ENCODE data around the gene FAM107B. TPM values are rescaled to one million over a fixed set of nuclear protein-coding genes. Genes with fewer than 3 reads are reported as not detected.

The FAM107B gene
- polyA plus RNA-seq, 6 donors from 2014 or later, result 112 to 259 (median 159) TPM

DNA sequence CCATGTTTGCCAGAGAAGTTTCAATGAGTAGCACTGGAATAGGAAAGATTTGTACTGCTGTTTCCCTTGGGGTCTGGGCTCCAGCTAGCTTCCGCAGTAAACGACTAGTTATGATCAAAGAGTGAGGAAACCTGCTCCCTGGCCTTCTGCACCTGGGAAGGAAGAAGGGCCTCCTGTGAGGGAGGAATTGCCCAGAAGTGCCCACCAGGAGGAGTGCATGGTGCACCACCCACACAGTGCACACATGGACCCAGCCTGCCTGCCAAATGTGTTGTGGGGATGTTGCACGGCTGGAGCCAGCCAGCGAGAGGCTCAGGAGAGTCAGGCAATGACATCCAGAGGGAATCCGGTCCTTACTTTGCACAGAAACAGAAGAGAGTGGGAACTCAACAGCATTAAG, 27.0 kb upstream of the FAM107B start:
- H3K4me1 Mint-ChIP-seq, result peaks cover 28 to 43% (median 43%) of the 10 kb centered on the region in 3 donors
- H3K36me3 Mint-ChIP-seq, result no peaks in the 10 kb centered on the region
- ATAC-seq (ENCODE audit: low read depth in 2 of 2), result peak; percentile 34 to 35
- no peaks in the 10 kb centered on the region for H3K27me3 Mint-ChIP-seq
- no peak overlapping the region for H3K4me3 Mint-ChIP-seq
- peak overlapping the region in 1 of 6 donors; percentile 26 for H3K27ac Mint-ChIP-seq
- peaks cover 0 to 4% (median 0%) of the 10 kb centered on the region in 7 donors for H3K9me3 Mint-ChIP-seq
- no peak for DNase-seq

DNA sequence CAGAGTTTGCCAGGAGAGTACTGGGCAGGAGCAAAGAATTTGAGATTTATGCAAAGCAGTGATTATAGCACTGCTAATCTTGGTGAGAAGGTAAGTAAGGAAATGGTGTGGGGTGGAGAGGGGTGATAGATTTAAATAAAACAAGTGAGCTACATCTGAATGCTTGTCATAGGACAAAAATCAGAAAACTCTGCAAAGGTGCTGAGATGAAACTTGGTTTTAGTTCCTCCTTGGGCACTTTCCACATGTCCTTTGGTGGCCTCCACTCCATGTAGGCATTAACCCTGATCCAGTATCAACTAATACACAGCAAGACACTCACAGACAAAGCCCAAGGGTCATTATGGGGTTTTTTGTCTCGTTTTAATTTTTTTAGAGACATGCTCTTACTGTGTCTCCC, 25.7 kb upstream of the FAM107B start:
- H3K9me3 Mint-ChIP-seq, result peaks cover 0 to 4% (median 0%) of the 10 kb centered on the region in 7 donors
- no peaks in the 10 kb centered on the region for H3K36me3 Mint-ChIP-seq
- H3K27me3 Mint-ChIP-seq, result no peaks in the 10 kb centered on the region

DNA sequence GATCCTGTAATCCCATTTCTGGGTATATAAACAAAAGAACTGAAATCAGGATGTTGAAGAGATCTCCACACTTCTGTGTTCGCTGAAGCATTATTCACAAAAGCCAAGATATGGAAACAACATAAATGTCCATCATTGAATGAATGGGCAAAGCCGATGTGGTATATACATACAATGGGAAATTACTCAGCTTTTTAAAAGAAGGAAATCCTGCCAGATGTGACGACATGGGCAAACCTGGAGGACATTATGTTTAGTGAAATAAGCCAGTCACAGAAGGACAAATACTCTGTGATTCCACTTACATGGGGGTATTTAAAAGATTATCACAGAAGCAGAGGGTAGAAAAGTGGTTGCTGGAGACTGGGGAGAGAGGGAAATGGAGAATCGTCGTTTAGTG, 23.9 kb upstream of the FAM107B start:
- peaks cover 0 to 4% (median 0%) of the 10 kb centered on the region in 7 donors for H3K9me3 Mint-ChIP-seq
- H3K36me3 Mint-ChIP-seq, result no peaks in the 10 kb centered on the region
- peak overlapping the region in 2 of 8 donors; percentile 10 to 36 for H3K4me3 Mint-ChIP-seq
- H3K4me1 Mint-ChIP-seq, result peaks cover 28 to 43% (median 43%) of the 10 kb centered on the region in 3 donors
- no peak for DNase-seq
- H3K27me3 Mint-ChIP-seq, result no peaks in the 10 kb centered on the region
- peak overlapping the region in 3 of 6 donors; percentile 17 to 37 (median 24) for H3K27ac Mint-ChIP-seq
- no peak for ATAC-seq (ENCODE audit: low read depth in 2 of 2)

More for the DNA sequence above, 25.7 kb upstream of the FAM107B start:
- Mint-ChIP-seq H3K4me3 (peak overlapping the region in 3 of 8 donors; percentile 4 to 86 (median 6)), H3K4me1 (peaks cover 28 to 43% (median 43%) of the 10 kb centered on the region in 3 donors), H3K27ac (peak overlapping the region in 3 of 6 donors; percentile 8 to 78 (median 42))
- ATAC-seq (ENCODE audit: low read depth in 2 of 2) (peak; percentile 14 to 32), DNase-seq (no peak)

DNA sequence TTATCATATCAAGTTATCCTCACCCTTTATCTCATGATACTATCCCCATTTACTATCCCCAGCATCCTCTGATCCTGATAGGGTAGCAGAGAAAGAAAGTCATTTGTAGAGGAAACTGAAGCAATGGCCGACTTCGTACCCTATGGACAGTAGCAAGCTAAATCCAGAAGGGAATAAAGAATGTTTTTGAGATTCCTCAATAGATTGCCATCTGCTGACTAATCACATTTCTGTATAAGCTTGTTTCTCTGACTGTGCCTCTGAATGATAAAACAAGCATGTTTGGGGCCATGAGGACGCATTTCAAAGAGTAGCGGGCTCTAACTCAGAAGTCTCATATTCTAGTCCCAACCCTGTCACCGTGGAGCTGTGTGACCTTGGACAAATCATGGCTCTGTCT, 13.2 kb upstream of the FAM107B start:
- ATAC-seq (ENCODE audit: low read depth in 2 of 2) (no peak), DNase-seq (no peak)
- peaks cover 0 to 6% (median 0%) of the 10 kb centered on the region in 3 donors for H3K27me3 Mint-ChIP-seq
- peaks cover 0 to 9% (median 5%) of the 10 kb centered on the region in 7 donors for H3K9me3 Mint-ChIP-seq
- H3K4me1 Mint-ChIP-seq, result peaks cover under 1 to 8% (median 2%) of the 10 kb centered on the region in 3 donors
- no peak overlapping the region for H3K4me3 Mint-ChIP-seq
- peaks cover 0 to 11% of the 10 kb centered on the region in 2 donors for H3K36me3 Mint-ChIP-seq
- no peak overlapping the region for H3K27ac Mint-ChIP-seq

DNA sequence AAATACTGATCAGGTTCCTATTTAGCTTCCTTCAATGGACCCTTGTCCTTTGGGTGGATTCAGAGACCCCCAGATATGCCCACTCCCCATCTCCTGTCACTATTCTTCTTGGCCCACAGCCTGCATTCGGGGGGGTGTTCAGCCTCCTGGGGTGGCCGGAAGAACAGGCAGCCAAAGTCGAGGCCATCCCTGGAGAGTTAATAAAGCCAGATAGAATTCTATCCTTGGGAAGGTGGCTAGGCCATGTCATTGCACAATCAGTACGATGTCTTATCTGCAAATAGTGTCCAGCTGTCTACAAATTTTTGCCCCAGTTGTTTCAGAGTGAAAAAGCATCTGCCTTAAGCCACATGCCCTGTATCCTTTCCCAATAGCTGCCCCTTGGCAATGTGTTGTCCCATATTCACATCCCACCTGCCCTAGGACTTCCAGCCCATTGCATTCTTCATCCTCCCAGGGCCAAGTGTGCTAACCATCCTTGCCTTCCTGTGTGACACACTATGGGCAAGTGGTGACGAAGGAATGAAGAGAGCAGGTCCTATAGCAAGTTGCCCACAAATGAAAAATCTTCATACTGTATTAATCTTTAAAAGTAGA, 9.9 kb upstream of the FAM107B start:
- H3K4me1 Mint-ChIP-seq, result peaks cover 4 to 17% (median 11%) of the 10 kb centered on the region in 3 donors
- H3K27me3 Mint-ChIP-seq, result peaks cover 0 to 6% (median 5%) of the 10 kb centered on the region in 3 donors
- no peak overlapping the region for H3K27ac Mint-ChIP-seq
- H3K9me3 Mint-ChIP-seq, result peaks cover 0 to 9% (median 5%) of the 10 kb centered on the region in 7 donors
- DNase-seq, result no peak
- H3K36me3 Mint-ChIP-seq, result peaks cover 0 to 8% of the 10 kb centered on the region in 2 donors
- no peak overlapping the region for H3K4me3 Mint-ChIP-seq
- ATAC-seq (ENCODE audit: low read depth in 2 of 2), result no peak

DNA sequence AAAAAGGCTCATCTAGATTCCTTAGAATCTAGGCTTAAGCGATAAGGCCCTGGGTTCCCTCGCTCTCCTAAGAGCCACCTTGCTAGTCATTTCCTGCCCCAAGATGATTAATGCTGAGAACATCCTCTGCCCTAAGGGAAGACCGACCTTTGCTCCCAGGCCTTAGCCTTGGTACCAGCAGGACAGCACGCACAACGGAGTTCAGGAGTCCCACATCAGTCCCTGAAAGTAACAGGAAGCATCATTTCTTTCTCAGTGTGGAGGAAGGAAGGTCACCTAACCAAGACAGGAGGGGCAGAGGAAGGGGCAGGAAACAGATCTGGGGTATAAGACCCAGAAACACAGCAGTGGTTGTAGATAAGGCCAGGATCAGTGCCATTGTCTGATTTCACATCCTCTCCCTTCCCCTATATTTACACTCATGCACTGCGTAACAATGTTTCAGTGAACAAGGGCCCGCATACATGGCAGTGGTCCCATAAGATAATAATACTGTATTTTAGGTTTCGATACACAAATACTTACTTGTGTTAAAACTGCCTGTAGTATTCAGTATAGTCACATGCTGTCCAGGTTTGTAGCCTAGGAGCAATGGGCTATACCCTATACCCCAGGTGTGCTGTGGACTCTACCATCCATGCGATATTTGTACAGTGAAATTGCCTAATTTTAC, 8.1 kb upstream of the FAM107B start:
- Mint-ChIP-seq H3K27me3 (peaks cover 0 to 6% (median 5%) of the 10 kb centered on the region in 3 donors), H3K4me1 (peaks cover 8 to 21% (median 20%) of the 10 kb centered on the region in 3 donors), H3K9me3 (peaks cover 0 to 9% (median 5%) of the 10 kb centered on the region in 7 donors), H3K4me3 (peak overlapping the region in 2 of 8 donors; percentile 44 to 47), H3K36me3 (no peaks in the 10 kb centered on the region), H3K27ac (peak overlapping the region in 1 of 6 donors; percentile 59)
- no peak for DNase-seq
- ATAC-seq (ENCODE audit: low read depth in 2 of 2), result no peak

DNA sequence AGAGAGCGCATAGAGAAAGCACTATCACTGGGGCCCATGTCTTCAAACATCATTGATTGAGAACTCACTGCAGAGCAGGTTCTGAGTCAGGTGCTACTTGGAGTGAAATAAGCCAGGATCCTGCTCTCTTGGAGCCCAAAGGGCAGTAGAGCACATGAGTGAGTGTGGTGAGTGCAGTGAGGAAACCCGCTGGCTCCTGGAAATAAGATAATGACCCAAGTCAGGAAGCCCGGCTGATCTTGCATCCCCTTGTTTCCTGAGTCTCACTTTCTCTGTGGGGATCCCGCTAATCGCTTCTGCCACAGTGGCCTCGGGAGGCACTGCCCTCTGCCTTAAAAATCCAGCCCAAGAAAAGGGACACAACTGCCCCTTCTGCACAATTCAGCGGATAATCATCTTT, 7.1 kb upstream of the FAM107B start:
- DNase-seq (no peak), ATAC-seq (ENCODE audit: low read depth in 2 of 2) (no peak)
- Mint-ChIP-seq H3K4me1 (peaks cover 8 to 21% (median 20%) of the 10 kb centered on the region in 3 donors), H3K36me3 (no peaks in the 10 kb centered on the region), H3K27me3 (peaks cover 0 to 6% (median 5%) of the 10 kb centered on the region in 3 donors), H3K9me3 (peaks cover 0 to 9% (median 5%) of the 10 kb centered on the region in 7 donors), H3K27ac (peak overlapping the region in 1 of 6 donors; percentile 22), H3K4me3 (peak overlapping the region in 2 of 8 donors; percentile 16 to 47)

DNA sequence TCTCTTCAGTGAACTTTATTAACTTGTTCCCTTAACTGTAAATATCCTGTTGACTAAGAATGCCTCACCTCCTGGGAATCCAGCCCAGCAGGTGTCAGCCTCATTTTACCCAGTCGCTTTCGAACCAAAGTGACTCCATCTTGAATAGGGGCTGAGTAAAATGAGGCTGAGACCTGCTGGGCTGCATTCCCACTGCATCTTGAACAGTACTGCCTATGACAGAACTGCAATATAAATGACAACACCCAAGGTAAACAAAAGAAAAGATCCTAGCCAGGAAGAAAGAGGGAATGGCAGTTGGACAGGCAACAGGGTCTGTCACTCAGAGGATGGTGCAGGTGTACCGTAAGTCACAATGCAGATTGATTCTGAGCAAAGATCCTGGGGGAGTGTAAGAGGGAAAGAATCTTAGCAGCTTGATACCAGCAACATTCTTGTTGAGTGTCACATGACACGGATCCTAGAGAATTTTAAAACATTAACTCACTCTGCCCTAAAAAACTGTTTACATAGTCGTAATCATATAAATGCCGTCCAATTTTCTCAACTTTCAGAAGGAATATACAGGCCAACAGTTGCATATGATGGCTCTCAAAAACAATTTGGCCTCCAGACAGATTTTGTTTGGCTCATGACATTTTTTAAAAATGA, 4.4 kb upstream of the FAM107B start:
- Mint-ChIP-seq H3K9me3 (no peaks in the 10 kb centered on the region), H3K27ac (peak overlapping the region in 1 of 6 donors; percentile 28), H3K36me3 (no peaks in the 10 kb centered on the region), H3K4me3 (no peak overlapping the region), H3K27me3 (peaks cover 0 to 6% (median 5%) of the 10 kb centered on the region in 3 donors), H3K4me1 (peaks cover 8 to 29% (median 21%) of the 10 kb centered on the region in 3 donors)
- DNase-seq, result no peak
- ATAC-seq (ENCODE audit: low read depth in 2 of 2), result no peak

DNA sequence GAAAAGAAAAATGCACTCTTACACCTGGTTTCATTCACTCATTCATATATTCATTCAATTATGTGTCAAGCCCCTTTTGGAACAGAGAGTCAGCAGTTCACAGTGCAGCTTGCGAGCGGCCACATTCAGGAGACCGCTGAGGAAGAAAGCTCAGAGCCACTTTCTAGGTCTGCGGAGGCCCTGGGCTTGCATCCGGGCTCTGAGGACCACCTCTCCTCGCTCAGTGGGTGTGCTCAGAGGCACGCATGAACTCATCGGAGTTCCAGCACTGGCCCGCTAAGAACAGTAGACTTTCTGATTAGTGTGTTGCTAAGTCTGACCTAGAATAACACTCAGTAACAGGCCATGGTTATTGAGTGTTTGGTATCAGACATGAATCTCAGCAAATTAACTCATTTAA, 1.8 kb upstream of the FAM107B start:
- H3K4me3 Mint-ChIP-seq, result no peak overlapping the region
- peaks cover 0 to 6% (median 5%) of the 10 kb centered on the region in 3 donors for H3K27me3 Mint-ChIP-seq
- no peak overlapping the region for H3K27ac Mint-ChIP-seq
- peaks cover 4 to 25% (median 7%) of the 10 kb centered on the region in 3 donors for H3K4me1 Mint-ChIP-seq
- ATAC-seq (ENCODE audit: low read depth in 2 of 2) (no peak), DNase-seq (no peak)
- H3K36me3 Mint-ChIP-seq, result no peaks in the 10 kb centered on the region
- no peaks in the 10 kb centered on the region for H3K9me3 Mint-ChIP-seq

DNA sequence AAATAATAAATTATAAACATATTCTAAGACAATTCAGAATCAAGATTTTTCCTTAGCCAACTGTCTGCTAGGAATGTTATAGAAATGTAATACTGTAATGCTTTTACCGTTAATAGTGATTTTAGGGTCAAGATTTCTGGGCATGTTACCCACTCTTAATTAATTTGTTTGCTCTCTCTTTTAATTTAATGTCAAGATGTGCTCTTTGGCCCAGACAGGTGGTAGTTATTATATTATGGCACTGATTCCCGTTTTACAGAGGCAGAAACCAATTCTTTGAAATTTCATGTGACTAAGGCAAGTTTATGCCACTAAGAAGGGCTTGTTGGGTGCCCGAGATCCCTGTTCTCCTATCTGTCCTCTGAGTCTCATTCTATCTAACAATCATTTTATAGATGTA, 959 bp upstream of the FAM107B start:
- ATAC-seq (ENCODE audit: low read depth in 2 of 2) (no peak), DNase-seq (no peak)
- H3K27ac Mint-ChIP-seq, result no peak overlapping the region
- H3K36me3 Mint-ChIP-seq, result no peaks in the 10 kb centered on the region
- peaks cover 0 to 4% (median 4%) of the 10 kb centered on the region in 3 donors for H3K27me3 Mint-ChIP-seq
- no peak overlapping the region for H3K4me3 Mint-ChIP-seq
- H3K9me3 Mint-ChIP-seq, result no peaks in the 10 kb centered on the region
- peaks cover 4 to 25% (median 4%) of the 10 kb centered on the region in 3 donors for H3K4me1 Mint-ChIP-seq

DNA sequence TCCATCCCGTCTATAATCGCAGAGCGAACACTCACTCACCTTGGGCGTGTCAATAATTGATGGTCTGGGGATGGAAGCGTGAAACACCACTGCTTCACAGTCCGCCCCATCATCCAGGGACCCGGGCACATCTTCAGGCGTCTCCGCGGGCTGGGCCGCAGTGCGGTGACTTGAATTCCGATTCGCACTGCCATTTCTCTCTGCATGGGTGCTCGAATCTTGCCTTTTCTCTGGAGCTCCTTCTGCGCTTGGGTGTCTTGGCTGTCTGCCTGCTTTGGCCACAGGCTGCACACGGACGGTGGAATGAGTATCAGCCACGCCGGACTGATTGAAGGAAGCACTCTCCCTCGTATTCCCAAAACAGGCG, 500 bp downstream of the FAM107B start:
- H3K36me3 Mint-ChIP-seq, result no peaks in the 10 kb centered on the region
- H3K27ac Mint-ChIP-seq, result no peak overlapping the region
- DNase-seq (no peak), ATAC-seq (ENCODE audit: low read depth in 2 of 2) (no peak)
- H3K27me3 Mint-ChIP-seq, result no peaks in the 10 kb centered on the region
- no peaks in the 10 kb centered on the region for H3K9me3 Mint-ChIP-seq
- H3K4me1 Mint-ChIP-seq, result peaks cover 3 to 25% (median 4%) of the 10 kb centered on the region in 3 donors
- H3K4me3 Mint-ChIP-seq, result no peak overlapping the region

DNA sequence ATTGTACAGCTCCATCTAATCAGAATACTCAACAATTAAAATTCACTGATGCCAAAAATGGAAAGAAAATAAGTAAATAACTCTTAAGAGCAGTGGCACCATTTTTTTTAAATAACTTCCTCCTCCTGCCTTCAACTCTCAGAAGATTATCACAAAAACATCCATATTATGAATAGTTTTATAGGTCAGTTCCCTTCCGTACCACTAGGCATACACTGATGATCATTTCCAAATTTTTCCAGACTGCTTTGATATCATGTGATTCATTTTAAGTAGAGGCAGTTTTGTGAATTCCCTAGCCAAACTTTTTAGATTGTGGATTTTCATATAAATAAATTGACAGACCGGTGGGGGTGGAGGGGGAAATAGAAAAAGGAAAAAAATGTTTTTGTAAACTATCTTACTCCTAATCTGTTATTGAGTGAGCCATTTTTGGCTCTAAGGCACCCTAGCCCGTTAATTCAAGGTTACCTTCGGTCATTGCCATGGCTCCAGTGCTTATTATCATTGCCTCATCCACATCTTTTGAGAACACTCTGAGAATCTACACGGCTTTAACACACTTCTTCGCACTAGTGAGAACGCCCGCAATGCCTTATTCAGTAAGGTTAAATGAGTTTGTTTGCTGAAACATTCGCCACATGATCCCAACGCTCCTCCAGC, 1.0 kb downstream of the FAM107B start:
- ATAC-seq (ENCODE audit: low read depth in 2 of 2) (no peak), DNase-seq (no peak)
- Mint-ChIP-seq H3K4me3 (no peak overlapping the region), H3K27me3 (no peaks in the 10 kb centered on the region), H3K4me1 (peaks cover 0 to 29% (median 4%) of the 10 kb centered on the region in 3 donors), H3K9me3 (no peaks in the 10 kb centered on the region), H3K27ac (peak overlapping the region in 1 of 6 donors; percentile 27), H3K36me3 (no peaks in the 10 kb centered on the region)

DNA sequence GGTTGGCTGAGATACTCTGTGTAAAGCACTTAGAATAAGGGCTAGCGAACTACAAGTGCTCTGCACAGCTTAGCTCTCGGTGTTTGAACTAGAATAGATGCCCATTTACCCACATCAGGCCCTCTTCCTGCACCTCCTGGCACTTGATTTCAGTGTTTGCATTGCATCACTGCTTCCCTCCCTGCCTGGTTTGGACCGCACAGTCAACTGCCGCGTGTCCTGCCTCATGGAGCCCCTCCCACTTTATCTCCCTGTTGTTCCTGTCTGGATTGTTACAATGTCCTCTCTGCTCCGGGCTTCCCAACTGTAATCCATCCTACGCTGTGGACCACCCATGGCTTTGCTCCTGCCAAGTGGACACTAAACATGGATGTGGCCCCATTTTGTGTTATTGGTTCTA, 2.3 kb downstream of the FAM107B start:
- ATAC-seq (ENCODE audit: low read depth in 2 of 2) (no peak), DNase-seq (no peak)
- H3K27me3 Mint-ChIP-seq, result no peaks in the 10 kb centered on the region
- no peak overlapping the region for H3K4me3 Mint-ChIP-seq
- peaks cover 4 to 27% (median 9%) of the 10 kb centered on the region in 3 donors for H3K4me1 Mint-ChIP-seq
- H3K27ac Mint-ChIP-seq, result peak overlapping the region in 2 of 6 donors; percentile 22 to 69
- H3K9me3 Mint-ChIP-seq, result peaks cover 0 to 2% (median 0%) of the 10 kb centered on the region in 7 donors
- no peaks in the 10 kb centered on the region for H3K36me3 Mint-ChIP-seq
